H1 (cell line): ENCODE data around the gene SGPP2.

ENCODE experiments used
- CBX8 ChIP-seq: fragments of 300-800, 300-1000 bp; sonication (generic); IDR thresholded peaks from 2 replicates; pipeline ENCODE4 v1.7.1; 2016; ENCODE audit warnings: low read depth, low read length, borderline replicate concordance
- POLR2A ChIP-seq, 2 experiments: IDR thresholded peaks; 1 replicate in 1 of 2; 2 replicates in 1 of 2; pipeline ENCODE4 v1.6.1; 2011; ENCODE audit warnings: low read depth in 2 of 2, low read length in 2 of 2, mild to moderate bottlenecking in 2 of 2; ENCODE audit errors: control extremely low read depth in 1 of 2
- POLR2AphosphoS5 ChIP-seq: IDR thresholded peaks from 2 replicates; pipeline ENCODE4 v1.6.1; 2011; ENCODE audit warnings: low read depth, low read length
- POU5F1 ChIP-seq: IDR thresholded peaks from 2 replicates; pipeline ENCODE4 v1.6.1; 2011; ENCODE audit warnings: low read depth, mild to moderate bottlenecking, low read length, moderate library complexity
- RAD21 ChIP-seq, 2 experiments: IDR thresholded peaks in 1 of 2; conservative IDR thresholded peaks in 1 of 2; 2 replicates each; pipeline ENCODE4 v1.6.1; 2011; ENCODE audit warnings: low read depth in 2 of 2, low read length in 2 of 2, improper control_type of control experiment in 1 of 2, inconsistent platforms in 1 of 2, mild to moderate bottlenecking in 1 of 2, moderate library complexity in 1 of 2
- RNF2 ChIP-seq: fragments of 200-900, 300-1000 bp; sonication (generic); IDR thresholded peaks from 2 replicates; pipeline ENCODE4 v1.7.1; 2016; ENCODE audit warnings: borderline replicate concordance, low read depth, mild to moderate bottlenecking, antibody characterized with exemption, low read length; ENCODE audit not compliant: poor library complexity, severe bottlenecking; ENCODE audit errors: missing control alignments
- SIN3A ChIP-seq, 2 experiments: IDR thresholded peaks in 1 of 2; conservative IDR thresholded peaks in 1 of 2; 2 replicates each; pipeline ENCODE4 v1.6.1; 2011 to 2012; ENCODE audit warnings: low read length in 2 of 2, improper control_type of control experiment in 1 of 2, low read depth in 1 of 2, mild to moderate bottlenecking in 1 of 2
- SP1 ChIP-seq: IDR thresholded peaks from 2 replicates; pipeline ENCODE4 v1.6.1; 2011; ENCODE audit warnings: low read depth, low read length
- TF ChIP-seq, protein P1 (sequence below), 3 experiments: IDR thresholded peaks; 1 replicate in 2 of 3; 2 replicates in 1 of 3; pipeline versions ENCODE4 v1.5.1 to v1.6.1; 2011; ENCODE audit warnings: low read length in 3 of 3, mild to moderate bottlenecking in 3 of 3, inconsistent platforms in 2 of 3, low read depth in 1 of 3, moderate library complexity in 1 of 3; ENCODE audit not compliant: insufficient read depth in 1 of 3; ENCODE audit errors: control extremely low read depth in 1 of 3
- TF ChIP-seq, protein P2 (sequence below): IDR thresholded peaks from 2 replicates; pipeline ENCODE4 v1.6.1; 2011; ENCODE audit warnings: low read depth, mild to moderate bottlenecking, low read length; ENCODE audit not compliant: insufficient read depth
- TF ChIP-seq, protein P3 (sequence below): IDR thresholded peaks from 2 replicates; pipeline ENCODE4 v1.6.1; 2012; ENCODE audit warnings: inconsistent platforms

DNA sequence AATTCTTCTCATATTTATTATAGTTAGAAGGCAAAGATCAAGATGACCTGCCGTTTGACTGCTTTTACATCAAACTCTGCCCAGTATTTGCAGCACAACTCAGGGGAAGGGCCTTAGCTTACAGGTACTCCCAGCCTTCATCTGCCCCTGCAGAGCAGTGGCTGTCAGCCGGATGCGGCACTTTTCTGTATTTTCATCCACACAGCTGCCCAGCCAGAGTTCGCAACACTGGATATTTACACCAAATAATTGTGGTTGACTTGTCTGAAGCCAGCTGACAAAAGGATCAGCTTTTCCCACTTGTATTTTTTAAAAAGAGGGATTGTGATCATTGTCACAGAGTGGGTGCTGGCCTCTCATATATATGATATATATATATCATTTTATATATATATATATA lies 136.8 kb downstream of the SGPP2 start:
- TF ChIP-seq, protein P1, sequence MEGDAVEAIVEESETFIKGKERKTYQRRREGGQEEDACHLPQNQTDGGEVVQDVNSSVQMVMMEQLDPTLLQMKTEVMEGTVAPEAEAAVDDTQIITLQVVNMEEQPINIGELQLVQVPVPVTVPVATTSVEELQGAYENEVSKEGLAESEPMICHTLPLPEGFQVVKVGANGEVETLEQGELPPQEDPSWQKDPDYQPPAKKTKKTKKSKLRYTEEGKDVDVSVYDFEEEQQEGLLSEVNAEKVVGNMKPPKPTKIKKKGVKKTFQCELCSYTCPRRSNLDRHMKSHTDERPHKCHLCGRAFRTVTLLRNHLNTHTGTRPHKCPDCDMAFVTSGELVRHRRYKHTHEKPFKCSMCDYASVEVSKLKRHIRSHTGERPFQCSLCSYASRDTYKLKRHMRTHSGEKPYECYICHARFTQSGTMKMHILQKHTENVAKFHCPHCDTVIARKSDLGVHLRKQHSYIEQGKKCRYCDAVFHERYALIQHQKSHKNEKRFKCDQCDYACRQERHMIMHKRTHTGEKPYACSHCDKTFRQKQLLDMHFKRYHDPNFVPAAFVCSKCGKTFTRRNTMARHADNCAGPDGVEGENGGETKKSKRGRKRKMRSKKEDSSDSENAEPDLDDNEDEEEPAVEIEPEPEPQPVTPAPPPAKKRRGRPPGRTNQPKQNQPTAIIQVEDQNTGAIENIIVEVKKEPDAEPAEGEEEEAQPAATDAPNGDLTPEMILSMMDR (IDR thresholded peaks at IDR 0.05; ENCODE audit: control extremely low read depth in 1 of 3, insufficient read depth in 1 of 3, low read depth in 1 of 3, low read length in 3 of 3), result no peak
- TF ChIP-seq, protein P2, sequence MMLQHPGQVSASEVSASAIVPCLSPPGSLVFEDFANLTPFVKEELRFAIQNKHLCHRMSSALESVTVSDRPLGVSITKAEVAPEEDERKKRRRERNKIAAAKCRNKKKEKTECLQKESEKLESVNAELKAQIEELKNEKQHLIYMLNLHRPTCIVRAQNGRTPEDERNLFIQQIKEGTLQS, result no peak
- no peak for TF ChIP-seq RNF2
- no peak for TF ChIP-seq CBX8
- TF ChIP-seq RAD21 (IDR thresholded peaks at IDR 0.05 in 1 of 2, conservative IDR thresholded peaks at IDR 0.05 in 1 of 2; ENCODE audit: low read depth in 2 of 2, low read length in 2 of 2), result no peak
- TF ChIP-seq SP1, result no peak
- TF ChIP-seq, protein P3, sequence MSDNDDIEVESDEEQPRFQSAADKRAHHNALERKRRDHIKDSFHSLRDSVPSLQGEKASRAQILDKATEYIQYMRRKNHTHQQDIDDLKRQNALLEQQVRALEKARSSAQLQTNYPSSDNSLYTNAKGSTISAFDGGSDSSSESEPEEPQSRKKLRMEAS, result no peak
- TF ChIP-seq POLR2A (IDR thresholded peaks at IDR 0.05; ENCODE audit: control extremely low read depth in 1 of 2, low read depth in 2 of 2, low read length in 2 of 2), result no peak
- TF ChIP-seq POLR2AphosphoS5, result no peak
- TF ChIP-seq POU5F1, result no peak
- no peak for TF ChIP-seq SIN3A (conservative IDR thresholded peaks at IDR 0.05 in 1 of 2, IDR thresholded peaks at IDR 0.05 in 1 of 2; ENCODE audit: low read depth in 1 of 2, low read length in 2 of 2)
